Liver (tissue), 9 donors: ENCODE data around the gene CFAP53. TPM values are rescaled to one million over a fixed set of nuclear protein-coding genes. Genes with fewer than 3 reads are reported as not detected.

ENCODE experiments used
- DNase-seq: peaks from one replicate; pipeline ENCODE4 v3.0.0-alpha.2; 2017; ENCODE audit warnings: low spot score
- H3K27ac ChIP-seq, 2 donors: one replicate each; pipeline ENCODE4 v1.7.0; 2013; ENCODE audit warnings: inconsistent platforms in 2 of 2, low read length in 2 of 2, control low read depth in 1 of 2, low read depth in 1 of 2, mild to moderate bottlenecking in 1 of 2
- H3K27me3 ChIP-seq, 4 donors: one replicate each; pipeline versions ENCODE4 v1.6.1 to v1.7.0; 2013; ENCODE audit warnings: low read length in 3 of 4, inconsistent platforms in 1 of 4, mild to moderate bottlenecking in 1 of 4, moderate library complexity in 1 of 4; ENCODE audit not compliant: control insufficient read depth in 4 of 4, insufficient read depth in 4 of 4
- H3K36me3 ChIP-seq, 4 donors: one replicate each; pipeline versions ENCODE4 v1.6.1 to v1.7.0; 2013; ENCODE audit warnings: low read length in 3 of 4, mild to moderate bottlenecking in 3 of 4, low read depth in 1 of 4, moderate library complexity in 1 of 4; ENCODE audit not compliant: control insufficient read depth in 4 of 4, insufficient read depth in 3 of 4
- H3K4me1 ChIP-seq, 4 donors: one replicate each; pipeline versions ENCODE4 v1.6.1 to v1.7.0; 2013; ENCODE audit warnings: low read length in 3 of 4, mild to moderate bottlenecking in 3 of 4, moderate library complexity in 1 of 4; ENCODE audit not compliant: control insufficient read depth in 4 of 4, insufficient read depth in 4 of 4
- H3K4me3 ChIP-seq, 3 donors: one replicate each; pipeline versions ENCODE4 v1.6.1 to v1.7.0; 2013; ENCODE audit warnings: low read length in 3 of 3, control low read depth in 1 of 3, low read depth in 1 of 3, mild to moderate bottlenecking in 1 of 3
- H3K9ac ChIP-seq, 2 donors: one replicate each; pipeline ENCODE4 v1.7.0; 2013; ENCODE audit warnings: low read length in 2 of 2, mild to moderate bottlenecking in 2 of 2, moderate library complexity in 2 of 2, control low read depth in 1 of 2, low read depth in 1 of 2
- H3K9me3 ChIP-seq, 4 donors: one replicate each; pipeline versions ENCODE4 v1.6.1 to v1.7.0; 2013; ENCODE audit warnings: low read length in 3 of 4; ENCODE audit not compliant: control insufficient read depth in 4 of 4
- EGR1 ChIP-seq, 2 donors: IDR thresholded peaks; 2 replicates each; pipeline ENCODE4 v1.6.1; 2016 to 2018; ENCODE audit warnings: antibody characterized with exemption in 2 of 2, low read depth in 2 of 2
- FOXA1 ChIP-seq: IDR thresholded peaks from 2 replicates; pipeline ENCODE4 v1.6.1; 2016; ENCODE audit warnings: antibody characterized with exemption
- FOXA2 ChIP-seq: IDR thresholded peaks from 2 replicates; pipeline ENCODE4 v1.6.1; 2016; ENCODE audit warnings: antibody characterized with exemption
- GABPA ChIP-seq, 2 donors: IDR thresholded peaks in 1 of 2; conservative IDR thresholded peaks in 1 of 2; 2 replicates each; pipeline ENCODE4 v1.6.1; 2016; ENCODE audit warnings: antibody characterized with exemption in 2 of 2, mild to moderate bottlenecking in 1 of 2, moderate library complexity in 1 of 2
- HNF4A ChIP-seq, 2 donors: conservative IDR thresholded peaks; 2 replicates each; pipeline ENCODE4 v1.6.1; 2016; ENCODE audit warnings: antibody characterized with exemption in 2 of 2, mild to moderate bottlenecking in 2 of 2
- NR2F2 ChIP-seq: IDR thresholded peaks from 2 replicates; pipeline ENCODE4 v1.6.1; 2016; ENCODE audit warnings: antibody characterized with exemption
- RAD21 ChIP-seq, 2 donors: IDR thresholded peaks; 2 replicates each; pipeline ENCODE4 v1.6.1; 2016; ENCODE audit warnings: antibody characterized with exemption in 2 of 2, mild to moderate bottlenecking in 2 of 2
- REST ChIP-seq: IDR thresholded peaks from 2 replicates; pipeline ENCODE4 v1.6.1; 2016; ENCODE audit warnings: antibody characterized with exemption, mild to moderate bottlenecking
- RXRA ChIP-seq, 2 donors: IDR thresholded peaks; 2 replicates each; pipeline ENCODE4 v1.6.1; 2017 to 2018; ENCODE audit warnings: antibody characterized with exemption in 2 of 2, mild to moderate bottlenecking in 1 of 2
- SP1 ChIP-seq: IDR thresholded peaks from 2 replicates; pipeline ENCODE4 v1.6.1; 2018; ENCODE audit warnings: antibody characterized with exemption, mild to moderate bottlenecking
- YY1 ChIP-seq: IDR thresholded peaks from 2 replicates; pipeline ENCODE4 v1.6.1; 2016; ENCODE audit warnings: antibody characterized with exemption, mild to moderate bottlenecking
- WGBS: extraction: QIAGEN DNeasy Blood & Tissue Kit; methylation state at CpG from one replicate; pipeline ENCODE4 v1.1.7; 2013; 5-methylcytosine and 5-hydroxymethylcytosine counted together
- polyA plus RNA-seq, 2 donors: library from polyadenylated mRNA; stranded (reverse) in 1 of 2; unstranded in 1 of 2; fragments of 200-250 nt in 1 of 2; fragments of >200 nt in 1 of 2; fragmentation: Nextera tagmentation in 1 of 2; extraction: Ambion mirVana in 1 of 2; gene quantifications; one replicate each; pipeline versions ENCODE4 v1.2.1 to v1.2.3, GENCODE V29; 2013 to 2015
- total RNA-seq, 2 donors: library from RNA; depleted of rRNA; stranded (reverse); fragments of >200 nt; gene quantifications; one replicate each; pipeline ENCODE4 v1.2.3, GENCODE V29; 2014
- TF ChIP-seq, protein P1 (sequence below): IDR thresholded peaks from 2 replicates; pipeline ENCODE4 v1.6.1; 2016; ENCODE audit warnings: antibody characterized with exemption
- TF ChIP-seq, protein P2 (sequence below): IDR thresholded peaks from 2 replicates; pipeline ENCODE4 v1.6.1; 2016; ENCODE audit warnings: antibody characterized with exemption
- TF ChIP-seq, protein P3 (sequence below): fragments of 150-350 bp; IDR thresholded peaks from 2 replicates; pipeline ENCODE4 v1.5.1; 2017; ENCODE audit warnings: improper control_type of control experiment, low read depth, low read length; ENCODE audit not compliant: missing input control
- donor health status: healthy.
- donor health status: healthy.
- donor health status: healthy.
- donor health status: healthy.
- donor health status: healthy.

Gene CFAP53
- total and polyA plus RNA-seq, 4 donors = 0.05 to 0.14 (median 0.09) TPM

- TF ChIP-seq, protein P1, sequence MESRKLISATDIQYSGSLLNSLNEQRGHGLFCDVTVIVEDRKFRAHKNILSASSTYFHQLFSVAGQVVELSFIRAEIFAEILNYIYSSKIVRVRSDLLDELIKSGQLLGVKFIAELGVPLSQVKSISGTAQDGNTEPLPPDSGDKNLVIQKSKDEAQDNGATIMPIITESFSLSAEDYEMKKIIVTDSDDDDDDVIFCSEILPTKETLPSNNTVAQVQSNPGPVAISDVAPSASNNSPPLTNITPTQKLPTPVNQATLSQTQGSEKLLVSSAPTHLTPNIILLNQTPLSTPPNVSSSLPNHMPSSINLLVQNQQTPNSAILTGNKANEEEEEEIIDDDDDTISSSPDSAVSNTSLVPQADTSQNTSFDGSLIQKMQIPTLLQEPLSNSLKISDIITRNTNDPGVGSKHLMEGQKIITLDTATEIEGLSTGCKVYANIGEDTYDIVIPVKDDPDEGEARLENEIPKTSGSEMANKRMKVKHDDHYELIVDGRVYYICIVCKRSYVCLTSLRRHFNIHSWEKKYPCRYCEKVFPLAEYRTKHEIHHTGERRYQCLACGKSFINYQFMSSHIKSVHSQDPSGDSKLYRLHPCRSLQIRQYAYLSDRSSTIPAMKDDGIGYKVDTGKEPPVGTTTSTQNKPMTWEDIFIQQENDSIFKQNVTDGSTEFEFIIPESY = no peak
- no peak for TF ChIP-seq YY1
- no peak for TF ChIP-seq FOXA1
- TF ChIP-seq RAD21 (IDR thresholded peaks at IDR 0.05) = no peak
These were observed 16.4 kb upstream of the CFAP53 start (continued) for GRCh38 chr18:50282521-50283335.

GRCh38 chr18:50281972-50282520 is 15.8 kb upstream of the CFAP53 start:
- DNase-seq = no peak
- Histone ChIP-seq H3K36me3 (peaks cover 3 to 37% (median 16%) of the 10 kb centered on the region in 4 donors), H3K9me3 (no peaks in the 10 kb centered on the region), H3K9ac (peak overlapping the region in 1 of 2 donors; percentile 88), H3K27me3 (no peaks in the 10 kb centered on the region), H3K4me3 (peak overlapping the region; percentile 63 to 98 (median 87)), H3K27ac (peak overlapping the region; percentile 93 to 95), H3K4me1 (peaks cover 9 to 33% (median 28%) of the 10 kb centered on the region in 4 donors)
- 35% methylated on average over 35 of the region's 35 CpGs for WGBS
- TF ChIP-seq, protein P2, sequence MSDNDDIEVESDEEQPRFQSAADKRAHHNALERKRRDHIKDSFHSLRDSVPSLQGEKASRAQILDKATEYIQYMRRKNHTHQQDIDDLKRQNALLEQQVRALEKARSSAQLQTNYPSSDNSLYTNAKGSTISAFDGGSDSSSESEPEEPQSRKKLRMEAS = no peak
- TF ChIP-seq SP1 = no peak
- no peak for TF ChIP-seq REST
- no peak for TF ChIP-seq RXRA (IDR thresholded peaks at IDR 0.05)
- TF ChIP-seq NR2F2 = no peak
- TF ChIP-seq HNF4A (conservative IDR thresholded peaks at IDR 0.05) = no peak
- TF ChIP-seq, protein P3, sequence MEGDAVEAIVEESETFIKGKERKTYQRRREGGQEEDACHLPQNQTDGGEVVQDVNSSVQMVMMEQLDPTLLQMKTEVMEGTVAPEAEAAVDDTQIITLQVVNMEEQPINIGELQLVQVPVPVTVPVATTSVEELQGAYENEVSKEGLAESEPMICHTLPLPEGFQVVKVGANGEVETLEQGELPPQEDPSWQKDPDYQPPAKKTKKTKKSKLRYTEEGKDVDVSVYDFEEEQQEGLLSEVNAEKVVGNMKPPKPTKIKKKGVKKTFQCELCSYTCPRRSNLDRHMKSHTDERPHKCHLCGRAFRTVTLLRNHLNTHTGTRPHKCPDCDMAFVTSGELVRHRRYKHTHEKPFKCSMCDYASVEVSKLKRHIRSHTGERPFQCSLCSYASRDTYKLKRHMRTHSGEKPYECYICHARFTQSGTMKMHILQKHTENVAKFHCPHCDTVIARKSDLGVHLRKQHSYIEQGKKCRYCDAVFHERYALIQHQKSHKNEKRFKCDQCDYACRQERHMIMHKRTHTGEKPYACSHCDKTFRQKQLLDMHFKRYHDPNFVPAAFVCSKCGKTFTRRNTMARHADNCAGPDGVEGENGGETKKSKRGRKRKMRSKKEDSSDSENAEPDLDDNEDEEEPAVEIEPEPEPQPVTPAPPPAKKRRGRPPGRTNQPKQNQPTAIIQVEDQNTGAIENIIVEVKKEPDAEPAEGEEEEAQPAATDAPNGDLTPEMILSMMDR = no peak
- no peak for TF ChIP-seq GABPA (IDR thresholded peaks at IDR 0.05 in 1 of 2, conservative IDR thresholded peaks at IDR 0.05 in 1 of 2)
- TF ChIP-seq, protein P1 = no peak
- TF ChIP-seq RAD21 (IDR thresholded peaks at IDR 0.05) = no peak
- no peak for TF ChIP-seq YY1
- TF ChIP-seq FOXA2 = no peak
- no peak for TF ChIP-seq EGR1 (IDR thresholded peaks at IDR 0.05; ENCODE audit: low read depth in 2 of 2)
